Panc1 (cell line): ENCODE results near the gene HSF2.

Experiments used
- CTCF ChIP-seq: fragments of 450-650 bp; IDR thresholded peaks from 2 replicates; pipeline ENCODE4 v1.5.1; 2017; ENCODE audit warnings: mild to moderate bottlenecking
- POLR2AphosphoS5 ChIP-seq: IDR thresholded peaks from 2 replicates; pipeline ENCODE4 v1.6.1; 2012; ENCODE audit warnings: mild to moderate bottlenecking, low read depth, low read length, moderate library complexity
- REST ChIP-seq, 2 experiments: IDR thresholded peaks; 2 replicates each; pipeline ENCODE4 v1.6.1; 2011 to 2012; ENCODE audit warnings: low read depth in 2 of 2, control low read depth in 1 of 2, low read length in 1 of 2, mild to moderate bottlenecking in 1 of 2, moderate library complexity in 1 of 2; ENCODE audit not compliant: insufficient read depth in 1 of 2
- SIN3A ChIP-seq: IDR thresholded peaks from 2 replicates; pipeline ENCODE4 v1.6.1; 2012; ENCODE audit warnings: low read depth, mild to moderate bottlenecking, low read length, moderate library complexity, borderline replicate concordance; ENCODE audit not compliant: insufficient read depth
- TCF7L2 ChIP-seq: IDR thresholded peaks from 2 replicates; pipeline ENCODE4 v1.6.1; 2011; ENCODE audit warnings: mild to moderate bottlenecking, low read depth, low read length, inconsistent platforms

GRCh38 chr6:122392564-122393350 is 6.7 kb upstream of the HSF2 start:
- TF ChIP-seq CTCF (no peak), POLR2AphosphoS5 (no peak), SIN3A (no peak), TCF7L2 (no peak), REST (IDR thresholded peaks at IDR 0.05; ENCODE audit: insufficient read depth in 1 of 2, low read depth in 2 of 2, low read length in 1 of 2) (no peak)
